ENCODE data around the gene ARID3A.
A peak's percentile ranks its signal among the peaks of the same experiment; 100 is the strongest.

Gene ARID3A

GRCh38 chr19:917323-918151, 8.3 kb upstream of the ARID3A start, which contains the start of gene KISS1R:
Gene KISS1R, plus strand, starts transcription at chr19:917333. Its CDS starts 170 bp downstream, at chr19:917503.
- peak; percentile 41 for DNase-seq (ENCODE audit: low read depth)
- H3K36me3 ChIP-seq (ENCODE audit: control insufficient read depth, insufficient read depth, low read length, severe bottlenecking), result no peaks in the 10 kb centered on the region
- H3K27me3 ChIP-seq (replicated peaks; ENCODE audit: control insufficient read depth, insufficient read depth, low read length), result peaks cover 5% of the 10 kb centered on the region
- no peaks in the 10 kb centered on the region for H3K9me3 ChIP-seq (ENCODE audit: control insufficient read depth, low read length)
- no peak within 1 kb of the TSS for H3K9ac ChIP-seq (ENCODE audit: low read length)
- H3K4me3 ChIP-seq (ENCODE audit: low read length), result no peak within 1 kb of the TSS
- H3K4me1 ChIP-seq (ENCODE audit: control insufficient read depth, insufficient read depth, low read length), result peaks cover 6% of the 10 kb centered on the region

DNA sequence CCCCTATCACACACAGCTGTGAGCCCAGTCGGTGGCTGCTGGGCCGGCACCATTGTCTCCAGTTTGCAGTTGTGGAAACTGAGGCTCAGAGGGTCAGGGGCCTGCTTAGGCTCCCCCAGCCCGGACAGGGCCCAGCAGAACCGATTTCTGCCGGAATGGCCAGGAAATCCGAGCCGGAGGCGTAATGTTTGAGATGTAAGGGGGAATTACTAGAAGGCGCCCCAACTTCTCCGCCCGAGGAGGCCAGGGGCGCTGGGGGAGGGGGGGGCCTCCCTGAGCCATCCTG, 7.7 kb upstream of the ARID3A start:
- DNase-seq (ENCODE audit: low read depth), result no peak
- Histone ChIP-seq H3K36me3 (ENCODE audit: control insufficient read depth, insufficient read depth, low read length, severe bottlenecking) (no peaks in the 10 kb centered on the region), H3K9me3 (ENCODE audit: control insufficient read depth, low read length) (no peaks in the 10 kb centered on the region), H3K4me1 (ENCODE audit: control insufficient read depth, insufficient read depth, low read length) (peaks cover 6% of the 10 kb centered on the region), H3K9ac (ENCODE audit: low read length) (no peak overlapping the region), H3K4me3 (ENCODE audit: low read length) (no peak overlapping the region), H3K27me3 (replicated peaks; ENCODE audit: control insufficient read depth, insufficient read depth, low read length) (peaks cover 5% of the 10 kb centered on the region)

GRCh38 chr19:918481-919198, 7.2 kb upstream of the ARID3A start:
- no peak for DNase-seq (ENCODE audit: low read depth)
- Histone ChIP-seq H3K27me3 (replicated peaks; ENCODE audit: control insufficient read depth, insufficient read depth, low read length) (peaks cover 5% of the 10 kb centered on the region), H3K4me3 (ENCODE audit: low read length) (no peak overlapping the region), H3K9me3 (ENCODE audit: control insufficient read depth, low read length) (no peaks in the 10 kb centered on the region), H3K4me1 (ENCODE audit: control insufficient read depth, insufficient read depth, low read length) (peaks cover 4% of the 10 kb centered on the region), H3K9ac (ENCODE audit: low read length) (no peak overlapping the region), H3K36me3 (ENCODE audit: control insufficient read depth, insufficient read depth, low read length, severe bottlenecking) (no peaks in the 10 kb centered on the region)

DNA sequence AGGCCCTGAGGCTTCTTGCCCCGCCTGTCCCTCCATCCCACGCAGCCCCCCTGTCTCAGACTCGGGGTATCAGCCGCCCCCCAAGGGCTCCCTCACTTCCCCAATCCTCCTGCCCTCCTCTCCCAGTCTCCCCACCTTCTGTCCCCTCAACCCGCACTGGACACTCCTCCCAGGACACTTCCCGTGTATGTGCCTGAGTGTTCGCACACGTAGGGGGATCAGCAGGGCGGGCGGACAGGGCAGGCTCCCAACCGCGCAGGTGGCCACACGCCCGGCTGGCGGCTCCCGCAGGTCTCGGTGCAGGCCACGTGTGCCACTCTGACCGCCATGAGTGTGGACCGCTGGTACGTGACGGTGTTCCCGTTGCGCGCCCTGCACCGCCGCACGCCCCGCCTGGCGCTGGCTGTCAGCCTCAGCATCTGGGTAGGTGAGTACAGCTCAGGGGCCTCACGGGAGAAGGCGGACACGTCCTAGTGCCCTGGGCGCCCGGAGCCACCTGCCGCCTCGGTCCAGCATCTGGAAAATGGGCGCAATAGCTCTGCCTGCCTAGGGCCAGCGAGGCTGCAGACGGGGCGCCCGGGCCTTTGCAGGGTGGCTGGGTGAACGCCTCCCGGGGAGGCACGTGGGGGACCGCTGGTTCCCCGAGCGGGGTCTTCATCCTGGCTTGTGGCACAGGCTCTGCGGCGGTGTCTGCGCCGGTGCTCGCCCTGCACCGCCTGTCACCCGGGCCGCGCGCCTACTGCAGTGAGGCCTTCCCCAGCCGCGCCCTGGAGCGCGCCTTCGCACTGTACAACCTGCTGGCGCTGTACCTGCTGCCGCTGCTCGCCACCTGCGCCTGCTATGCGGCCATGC, 6.4 kb upstream of the ARID3A start:
- no peaks in the 10 kb centered on the region for H3K9me3 ChIP-seq (ENCODE audit: control insufficient read depth, low read length)
- H3K4me1 ChIP-seq (ENCODE audit: control insufficient read depth, insufficient read depth, low read length), result peaks cover 3% of the 10 kb centered on the region
- no peaks in the 10 kb centered on the region for H3K36me3 ChIP-seq (ENCODE audit: control insufficient read depth, insufficient read depth, low read length, severe bottlenecking)
- no peak overlapping the region for H3K9ac ChIP-seq (ENCODE audit: low read length)
- no peak for DNase-seq (ENCODE audit: low read depth)
- H3K4me3 ChIP-seq (ENCODE audit: low read length), result no peak overlapping the region
- peaks cover 5% of the 10 kb centered on the region for H3K27me3 ChIP-seq (replicated peaks; ENCODE audit: control insufficient read depth, insufficient read depth, low read length)

- Histone ChIP-seq H3K27me3 (replicated peaks; ENCODE audit: control insufficient read depth, insufficient read depth, low read length) (peaks cover 5% of the 10 kb centered on the region), H3K9ac (ENCODE audit: low read length) (no peak overlapping the region), H3K9me3 (ENCODE audit: control insufficient read depth, low read length) (no peaks in the 10 kb centered on the region), H3K4me3 (ENCODE audit: low read length) (no peak overlapping the region), H3K36me3 (ENCODE audit: control insufficient read depth, insufficient read depth, low read length, severe bottlenecking) (no peaks in the 10 kb centered on the region), H3K4me1 (ENCODE audit: control insufficient read depth, insufficient read depth, low read length) (peaks cover 7% of the 10 kb centered on the region)
- DNase-seq (ENCODE audit: low read depth), result peak; percentile 54
Measured at GRCh38 chr19:920051-920864, 5.6 kb upstream of the ARID3A start.

DNA sequence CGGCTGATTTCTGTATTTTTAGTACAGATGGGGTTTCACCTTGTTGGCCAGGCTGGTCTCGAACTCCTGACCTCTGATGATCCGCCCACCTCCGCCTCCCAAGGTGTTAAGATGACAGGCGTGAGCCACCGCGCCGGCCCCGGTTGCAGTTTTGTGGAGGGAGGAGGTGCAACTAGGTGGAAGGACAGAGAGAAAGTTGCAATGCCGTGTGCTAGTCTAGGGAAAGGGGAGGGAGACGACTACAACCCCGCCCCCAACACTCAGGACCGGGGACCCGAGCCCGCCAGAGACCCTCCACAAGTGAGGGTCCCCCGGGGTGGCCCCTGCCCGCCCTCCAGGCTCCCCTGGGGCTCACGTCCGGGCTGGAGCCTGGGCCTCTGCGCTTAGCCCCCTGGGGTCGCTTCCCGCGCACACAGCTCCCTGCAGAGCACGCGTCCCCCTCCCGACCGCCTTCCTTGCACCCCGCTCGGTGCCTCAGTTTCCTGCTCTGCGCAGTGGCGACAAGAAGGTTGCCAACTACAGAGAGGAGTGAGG, 1.2 kb upstream of the ARID3A start:
- Histone ChIP-seq H3K27me3 (replicated peaks; ENCODE audit: control insufficient read depth, insufficient read depth, low read length) (no peaks in the 10 kb centered on the region), H3K9me3 (ENCODE audit: control insufficient read depth, low read length) (no peaks in the 10 kb centered on the region), H3K4me1 (ENCODE audit: control insufficient read depth, insufficient read depth, low read length) (peaks cover 19% of the 10 kb centered on the region), H3K9ac (ENCODE audit: low read length) (peak overlapping the region; percentile 90), H3K4me3 (ENCODE audit: low read length) (peak overlapping the region; percentile 88), H3K36me3 (ENCODE audit: control insufficient read depth, insufficient read depth, low read length, severe bottlenecking) (no peaks in the 10 kb centered on the region)
- no peak for DNase-seq (ENCODE audit: low read depth)

DNA sequence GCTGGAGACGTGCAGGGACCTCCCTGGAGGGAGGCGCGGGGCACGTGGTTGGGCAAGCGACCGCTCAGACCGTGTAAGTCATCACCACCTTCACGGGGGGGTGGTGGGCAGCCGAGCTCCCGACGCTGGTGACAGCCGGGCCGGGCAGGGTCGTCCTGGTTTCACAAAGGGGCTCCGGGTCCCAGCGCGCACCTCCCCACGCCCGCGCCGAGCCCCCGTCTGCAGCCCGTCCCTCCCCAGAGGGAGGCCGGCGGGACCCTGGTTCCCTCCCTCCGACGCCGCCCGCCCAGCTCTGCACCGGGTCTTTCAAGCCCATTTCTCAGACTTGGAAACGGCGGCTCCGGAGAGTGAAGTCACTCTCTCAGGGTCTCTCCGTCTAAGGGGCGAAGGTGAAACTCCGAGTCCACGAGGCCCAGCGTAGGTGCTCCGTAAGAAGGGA, 729 bp upstream of the ARID3A start:
- no peaks in the 10 kb centered on the region for H3K9me3 ChIP-seq (ENCODE audit: control insufficient read depth, low read length)
- DNase-seq (ENCODE audit: low read depth), result peak; percentile 53
- H3K4me3 ChIP-seq (ENCODE audit: low read length), result peak overlapping the region; percentile 88
- H3K4me1 ChIP-seq (ENCODE audit: control insufficient read depth, insufficient read depth, low read length), result peaks cover 19% of the 10 kb centered on the region
- peaks cover 4% of the 10 kb centered on the region for H3K36me3 ChIP-seq (ENCODE audit: control insufficient read depth, insufficient read depth, low read length, severe bottlenecking)
- H3K9ac ChIP-seq (ENCODE audit: low read length), result peak overlapping the region; percentile 90
- H3K27me3 ChIP-seq (replicated peaks; ENCODE audit: control insufficient read depth, insufficient read depth, low read length), result no peaks in the 10 kb centered on the region

DNA sequence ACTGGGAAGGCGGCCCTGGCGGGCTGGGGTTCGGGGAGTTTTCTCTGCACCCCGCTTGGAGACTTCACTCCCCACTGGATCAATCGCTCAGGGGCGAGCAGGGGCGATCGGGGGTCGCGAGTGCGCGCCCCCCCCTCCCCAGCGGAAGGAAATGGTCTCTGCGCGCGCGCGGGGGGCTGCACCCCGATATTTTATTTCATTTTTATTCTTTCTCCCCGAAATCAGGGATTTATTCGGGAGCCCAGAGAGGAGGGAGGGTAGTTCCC, 421 bp downstream of the ARID3A start:
- DNase-seq (ENCODE audit: low read depth), result no peak
- Histone ChIP-seq H3K36me3 (ENCODE audit: control insufficient read depth, insufficient read depth, low read length, severe bottlenecking) (peaks cover 10% of the 10 kb centered on the region), H3K9ac (ENCODE audit: low read length) (peak overlapping the region; percentile 97), H3K4me3 (ENCODE audit: low read length) (peak overlapping the region; percentile 91), H3K9me3 (ENCODE audit: control insufficient read depth, low read length) (no peaks in the 10 kb centered on the region), H3K4me1 (ENCODE audit: control insufficient read depth, insufficient read depth, low read length) (peaks cover 19% of the 10 kb centered on the region), H3K27me3 (replicated peaks; ENCODE audit: control insufficient read depth, insufficient read depth, low read length) (no peaks in the 10 kb centered on the region)

DNA sequence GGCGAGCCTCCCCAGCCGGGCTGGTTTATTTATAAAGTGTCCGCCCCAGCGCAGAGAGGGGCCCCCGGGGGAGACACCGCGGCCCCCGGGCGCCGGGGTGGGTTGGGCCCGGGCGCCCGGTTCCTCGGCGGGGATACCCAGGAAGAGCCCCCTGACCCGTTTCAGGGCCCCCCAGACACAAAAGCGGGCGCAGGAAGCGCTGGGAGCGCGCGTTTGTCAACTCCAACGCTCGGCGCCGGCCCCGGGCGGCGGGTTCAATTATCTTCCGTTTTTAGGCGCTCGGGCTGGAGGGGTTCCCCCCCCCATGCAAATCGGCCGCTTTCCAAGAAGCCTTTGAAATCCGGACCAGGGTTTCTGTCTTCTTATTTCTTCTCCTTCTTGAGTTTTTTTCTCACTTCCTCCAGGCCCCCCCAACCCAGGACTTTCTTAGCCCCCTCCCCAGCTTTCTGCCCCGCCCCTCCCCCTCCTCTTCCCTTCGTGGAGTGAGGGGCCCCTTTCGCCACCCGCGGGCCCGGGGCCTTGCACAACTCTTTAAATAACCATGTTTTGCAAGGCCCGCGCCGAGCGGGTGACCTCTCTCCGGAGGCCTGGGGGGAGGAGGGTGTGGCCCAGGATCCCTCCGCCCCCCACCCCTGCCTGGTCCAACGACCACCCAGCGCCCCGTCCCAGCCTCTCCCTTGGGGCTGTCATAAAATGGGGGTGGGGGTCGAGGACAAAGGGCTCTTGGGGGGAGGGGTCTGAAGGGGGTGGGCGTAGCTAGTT, 935 bp downstream of the ARID3A start:
- peak; percentile 89 for DNase-seq (ENCODE audit: low read depth)
- H3K9ac ChIP-seq (ENCODE audit: low read length), result peak overlapping the region; percentile 97
- peaks cover 10% of the 10 kb centered on the region for H3K36me3 ChIP-seq (ENCODE audit: control insufficient read depth, insufficient read depth, low read length, severe bottlenecking)
- H3K27me3 ChIP-seq (replicated peaks; ENCODE audit: control insufficient read depth, insufficient read depth, low read length), result no peaks in the 10 kb centered on the region
- no peaks in the 10 kb centered on the region for H3K9me3 ChIP-seq (ENCODE audit: control insufficient read depth, low read length)
- peaks cover 19% of the 10 kb centered on the region for H3K4me1 ChIP-seq (ENCODE audit: control insufficient read depth, insufficient read depth, low read length)
- H3K4me3 ChIP-seq (ENCODE audit: low read length), result peak overlapping the region; percentile 91

- peak; percentile 39 for DNase-seq (ENCODE audit: low read depth)
- Histone ChIP-seq H3K4me1 (ENCODE audit: control insufficient read depth, insufficient read depth, low read length) (peaks cover 18% of the 10 kb centered on the region), H3K9ac (ENCODE audit: low read length) (peak overlapping the region; percentile 97), H3K36me3 (ENCODE audit: control insufficient read depth, insufficient read depth, low read length, severe bottlenecking) (peaks cover 15% of the 10 kb centered on the region), H3K27me3 (replicated peaks; ENCODE audit: control insufficient read depth, insufficient read depth, low read length) (no peaks in the 10 kb centered on the region), H3K4me3 (ENCODE audit: low read length) (peak overlapping the region; percentile 91), H3K9me3 (ENCODE audit: control insufficient read depth, low read length) (no peaks in the 10 kb centered on the region)
Measured at GRCh38 chr19:927351-927779, 1.5 kb downstream of the ARID3A start.

Data from adipocyte (in vitro differentiated cells).